HTERT RPE-1 (cell line): ENCODE data around the gene HYAL2.
"Not testable (repeated sequence)": the region's sequence is repeated elsewhere in the genome, so short reads cannot be mapped to it uniquely, and the experiment has no call there.

Experiments
- in situ Hi-C: fragments of 300-500 bp; cut with MboI; formaldehyde crosslinking; loops from 4 replicates; pipeline ENCODE4 v1.14.3; 2020; ENCODE audit warnings: low sequenced_read_pairs

The HYAL2 gene

DNA sequence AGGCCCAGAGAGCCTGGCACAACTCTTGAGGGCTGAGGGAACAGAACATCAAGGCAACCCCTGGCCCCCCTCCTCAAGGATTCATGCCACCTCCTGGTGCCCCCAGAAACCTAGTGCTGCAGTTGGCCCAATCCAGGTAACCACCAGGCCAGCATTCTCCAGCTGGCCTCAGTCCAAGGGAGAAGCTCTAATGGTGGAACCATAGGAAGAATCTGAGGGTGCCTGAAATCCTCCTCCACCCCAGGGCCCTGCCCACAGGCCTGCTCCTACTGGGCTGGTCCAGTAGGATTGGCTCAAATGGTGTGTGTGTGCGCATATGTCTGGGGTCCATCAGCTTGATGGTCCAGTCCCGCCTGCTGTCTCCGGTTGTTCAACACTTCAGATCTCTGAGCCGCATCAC is 7.7 kb downstream of the HYAL2 start:
- in situ Hi-C loops: no loop called here

DNA sequence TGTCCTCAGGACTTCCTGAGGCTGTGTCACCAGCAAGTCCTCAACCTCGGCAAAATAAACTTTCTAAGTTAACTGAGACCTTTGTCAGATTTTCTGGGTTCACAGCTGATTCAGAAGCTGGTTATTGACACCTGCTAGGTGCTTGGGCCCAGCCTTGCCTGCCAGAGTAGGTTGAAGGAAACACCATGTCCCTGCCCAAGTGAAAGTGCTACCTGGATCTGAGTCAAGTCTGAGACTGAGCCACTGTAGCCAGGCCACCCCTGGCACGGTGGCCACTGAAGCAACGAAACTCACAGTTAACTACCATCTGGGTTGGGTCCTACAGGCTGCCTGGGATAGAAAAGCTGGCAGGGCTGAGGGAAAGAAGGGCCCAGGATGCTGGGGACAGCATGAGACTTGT is 8.2 kb downstream of the HYAL2 start:
- in situ Hi-C loops: no loop called here

DNA sequence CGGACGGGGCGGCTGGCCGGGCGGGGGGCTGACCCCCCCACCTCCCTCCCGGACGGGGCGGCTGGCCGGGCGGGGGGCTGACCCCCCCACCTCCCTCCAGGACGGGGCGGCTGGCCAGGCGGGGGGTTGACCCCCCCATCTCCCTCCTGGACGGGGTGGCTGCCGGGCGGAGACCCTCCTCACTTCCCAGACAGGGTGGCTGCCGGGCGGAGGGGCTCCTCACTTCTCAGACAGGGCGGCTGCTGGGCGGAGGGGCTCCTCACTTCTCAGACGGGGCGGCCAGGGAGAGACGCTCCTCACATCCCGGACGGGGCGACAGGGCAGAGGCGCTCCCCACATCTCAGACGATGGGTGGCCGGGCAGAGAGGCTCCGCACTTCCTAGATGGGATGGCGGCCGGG is 10.5 kb downstream of the HYAL2 start:
- in situ Hi-C loops: not testable (repeated sequence)

DNA sequence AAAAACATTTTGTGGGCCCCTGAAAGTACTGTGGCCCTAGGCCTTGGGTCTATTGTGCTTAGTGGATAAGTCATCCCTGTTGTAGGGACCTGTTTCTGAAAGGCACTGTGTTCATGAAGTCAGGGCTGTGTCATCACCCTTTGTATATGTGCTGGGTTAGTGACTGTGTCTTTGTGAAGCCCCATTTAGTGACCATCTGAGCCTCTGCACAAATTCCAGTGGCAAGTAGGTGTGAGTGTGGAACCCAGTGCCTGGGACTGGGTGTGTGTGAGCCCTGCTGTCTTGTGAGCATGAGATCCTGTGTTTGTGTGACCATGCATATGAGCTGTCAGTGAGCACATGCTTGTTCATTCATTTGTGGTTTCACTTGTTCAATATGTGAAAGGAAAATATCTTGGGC is 17.9 kb downstream of the HYAL2 start:
- in situ Hi-C loops: no loop called here

DNA sequence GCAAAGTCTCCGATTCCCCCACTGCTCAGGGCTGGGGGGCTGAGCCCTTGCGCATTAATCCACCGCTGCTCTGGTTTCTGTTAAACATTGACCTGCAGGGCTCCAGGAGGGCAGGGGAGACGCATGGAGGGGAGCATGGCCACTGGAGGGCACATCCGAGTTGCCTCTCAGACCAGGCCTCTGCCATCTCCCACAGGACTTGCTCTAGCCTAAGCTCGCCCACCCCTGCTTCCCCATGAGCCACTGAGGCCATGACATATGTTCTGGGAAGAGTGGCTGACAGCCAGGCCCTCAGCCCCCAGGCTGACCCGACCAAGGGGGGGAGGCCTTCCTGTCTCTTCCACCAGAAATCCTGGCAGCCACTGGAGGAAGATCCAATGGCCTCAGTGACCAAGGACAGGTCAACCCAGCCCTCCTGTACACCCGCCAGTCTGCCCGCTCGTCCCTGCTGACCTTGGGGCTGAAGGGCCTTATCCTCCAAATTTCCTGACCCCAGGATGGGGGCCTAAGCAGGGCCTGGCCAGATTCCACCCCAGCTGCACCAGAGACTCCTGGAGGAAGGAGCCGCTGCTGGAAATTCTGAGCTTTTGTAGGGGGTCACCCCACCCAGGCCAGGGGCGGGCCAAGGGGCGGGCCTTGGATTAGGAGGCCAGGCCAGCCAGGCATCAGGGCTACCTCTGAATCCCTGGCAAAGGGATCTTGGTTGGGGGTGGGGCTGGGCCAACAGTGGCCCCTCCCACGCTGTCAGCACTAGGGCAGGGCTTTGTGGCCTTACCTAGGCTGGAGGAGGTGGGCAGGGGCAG is 19.3 kb downstream of the HYAL2 start, which contains the start of gene HYAL1:
Gene HYAL1, minus strand, starts transcription at position 562 of the 803 bp plus-strand sequence. CDS start 618 bp downstream, outside the sequence.
- in situ Hi-C loops: no loop called here

DNA sequence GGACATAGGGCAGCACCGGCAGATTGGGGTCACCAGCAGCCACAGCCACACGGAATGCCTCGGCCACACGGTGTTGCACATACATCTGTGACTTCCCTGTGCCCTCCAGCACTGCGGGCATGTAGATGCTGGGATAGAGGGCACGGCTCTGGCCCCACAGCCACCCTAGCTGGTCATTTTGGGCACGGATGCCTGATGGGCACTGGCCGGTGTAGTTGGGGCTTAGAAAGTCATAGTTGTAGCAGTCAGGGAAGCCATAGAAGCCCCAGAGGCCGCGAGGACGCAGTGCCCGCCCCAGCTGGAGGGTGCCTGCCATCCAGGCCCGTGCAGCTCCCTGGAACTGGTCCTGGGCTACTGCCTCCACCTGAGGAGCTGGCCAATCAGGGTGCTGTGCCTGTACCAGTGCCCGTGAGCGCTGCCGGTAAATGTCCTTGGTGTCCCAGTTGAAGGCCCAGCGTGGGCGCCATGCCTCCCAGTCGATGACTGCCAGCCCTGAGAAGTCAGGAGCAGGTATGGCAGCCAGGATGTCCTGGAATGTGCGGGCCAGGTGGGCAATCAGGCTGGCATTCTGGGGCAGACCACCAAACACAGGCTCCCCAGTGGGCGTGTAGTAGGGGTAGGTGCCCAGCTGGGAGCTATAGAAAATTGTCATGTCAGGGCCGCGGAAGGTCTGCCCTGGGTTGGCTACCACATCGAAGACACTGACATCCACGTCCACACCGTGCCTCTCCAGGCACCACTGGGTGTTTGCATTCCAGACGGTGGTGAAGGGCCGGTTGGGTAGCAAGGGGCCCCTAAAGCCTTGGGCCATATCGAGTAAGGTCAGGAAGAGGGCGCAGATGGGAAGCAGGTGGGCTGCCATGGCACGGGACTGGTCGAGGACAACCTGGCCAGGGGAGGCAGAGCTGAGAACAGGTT is 20.2 kb downstream of the HYAL2 start:
- in situ Hi-C loops: no loop called here

DNA sequence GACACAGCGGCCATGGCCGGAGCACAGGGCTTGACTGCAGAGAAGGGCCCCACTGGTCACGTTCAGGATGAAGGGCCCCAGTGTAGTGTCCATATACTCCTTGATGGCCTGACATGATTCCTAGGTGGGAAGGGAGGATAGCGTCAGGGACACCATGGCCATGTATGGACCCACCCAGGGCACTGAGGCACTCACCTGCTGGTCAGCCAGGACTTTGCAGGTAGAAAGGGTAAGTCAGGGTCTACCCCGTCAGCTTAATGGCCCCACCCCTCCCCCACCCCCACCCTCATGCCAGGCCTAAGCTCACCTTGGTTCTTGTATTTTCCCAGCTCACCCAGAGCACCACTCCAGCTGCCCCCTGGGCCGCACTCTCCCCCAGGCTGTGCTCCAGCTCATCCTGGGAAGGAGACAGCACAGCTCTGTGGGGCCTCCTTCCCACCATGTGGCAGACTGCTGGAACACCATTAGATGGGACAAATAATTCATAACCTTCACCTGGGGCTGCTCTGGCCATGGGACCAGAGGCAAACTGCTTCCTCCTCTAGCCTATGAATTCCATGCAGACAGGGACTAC is 21.8 kb downstream of the HYAL2 start:
- in situ Hi-C loops: no loop called here

DNA sequence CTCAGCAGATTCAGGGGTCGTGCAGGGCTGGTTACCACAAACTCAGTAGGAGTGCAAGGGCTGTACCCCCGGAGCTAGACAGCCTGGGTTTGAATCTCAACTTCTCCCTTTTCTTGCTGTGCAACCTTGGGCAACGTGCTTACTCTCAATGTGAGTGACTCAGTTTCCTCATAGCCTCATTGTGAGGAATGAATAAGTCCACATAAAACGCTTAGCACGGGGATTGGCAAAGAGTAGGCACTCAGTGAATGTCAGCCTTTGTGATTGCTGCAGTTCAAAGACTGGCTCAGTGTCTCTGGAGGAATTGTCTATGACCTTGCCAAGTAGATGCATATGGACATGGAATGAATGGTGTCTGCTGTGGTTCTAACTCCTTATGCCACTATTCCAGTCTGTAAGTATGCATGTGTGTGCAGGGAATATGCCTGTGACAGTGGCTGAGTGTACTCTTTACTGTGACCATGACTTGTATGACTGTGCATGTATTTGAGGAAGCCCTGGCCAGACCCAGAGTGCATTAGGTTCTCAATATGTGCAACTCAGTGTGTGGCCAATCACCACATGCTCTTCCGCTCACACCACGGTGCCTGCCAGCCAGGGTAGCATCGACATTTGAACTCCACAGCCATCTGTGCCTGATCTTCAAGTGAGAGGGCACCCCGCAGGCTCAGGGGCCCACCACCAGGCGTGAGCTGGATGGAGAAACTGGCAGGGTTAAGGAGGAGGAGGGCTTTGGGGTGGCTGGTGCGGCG is 22.4 kb downstream of the HYAL2 start:
- in situ Hi-C loops: no loop called here

DNA sequence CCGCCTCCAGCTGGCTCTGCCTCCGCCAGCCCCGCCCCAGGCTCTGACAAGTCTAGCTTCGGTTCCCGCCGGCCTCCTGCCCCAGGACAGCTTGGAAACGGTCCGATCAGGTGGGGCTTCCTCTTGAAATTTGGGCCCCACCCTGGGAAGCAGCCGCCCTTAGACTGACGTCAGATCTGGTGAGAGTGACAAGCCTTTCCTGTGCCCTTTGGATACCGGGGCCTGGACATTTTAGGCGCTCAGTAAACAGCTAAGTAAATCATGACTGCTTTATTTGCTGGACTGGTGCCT is 23.0 kb downstream of the HYAL2 start:
- in situ Hi-C loops: no loop called here

DNA sequence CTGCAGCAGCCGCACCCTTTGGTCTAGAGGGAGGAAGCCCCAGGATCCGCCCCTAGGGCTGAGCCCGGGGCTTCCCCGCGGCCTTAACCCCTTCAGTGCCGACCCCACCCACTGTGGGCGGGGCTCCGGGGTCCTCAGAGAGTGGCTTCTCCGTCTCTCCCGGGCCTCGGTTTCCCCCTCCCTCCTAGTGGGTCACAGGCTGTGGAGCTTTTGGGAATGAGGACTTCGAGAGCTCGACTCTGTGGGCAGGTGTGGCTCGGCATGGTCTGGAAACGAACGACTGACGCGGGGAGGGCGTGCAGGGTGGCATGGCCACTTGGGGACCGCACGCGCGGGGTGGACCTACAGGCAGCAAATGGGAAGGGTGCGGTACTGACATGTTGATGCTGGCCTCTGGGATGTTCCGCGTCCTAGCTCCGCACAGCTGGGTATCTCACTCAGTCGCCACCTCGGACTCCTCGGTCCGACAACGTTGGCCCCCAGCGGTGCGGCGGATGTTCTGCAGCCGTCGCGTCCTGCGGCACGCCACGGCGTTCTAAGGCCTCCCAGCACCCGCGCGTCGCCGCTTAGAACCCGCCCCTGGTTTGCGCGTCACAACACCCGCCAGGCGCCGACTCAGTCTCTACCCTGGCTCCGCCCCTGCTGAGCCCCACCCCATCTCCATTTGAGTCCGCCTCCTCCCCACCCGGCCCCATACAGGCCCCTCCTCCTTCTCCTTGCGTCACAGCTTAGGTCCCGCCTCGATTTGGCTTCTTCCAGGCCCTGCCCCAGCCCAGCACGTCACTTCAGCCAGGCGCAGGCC is 23.5 kb downstream of the HYAL2 start, which contains the start of the genes HYAL3 and NAA80:
Gene HYAL3, minus strand, starts transcription at position 570 of the 802 bp plus-strand sequence. CDS start 3,803 bp downstream, outside the sequence.
Gene NAA80, minus strand, starts transcription at position 570 of the 802 bp plus-strand sequence. CDS start 1,942 bp downstream, outside the sequence.
- in situ Hi-C loops: no loop called here

DNA sequence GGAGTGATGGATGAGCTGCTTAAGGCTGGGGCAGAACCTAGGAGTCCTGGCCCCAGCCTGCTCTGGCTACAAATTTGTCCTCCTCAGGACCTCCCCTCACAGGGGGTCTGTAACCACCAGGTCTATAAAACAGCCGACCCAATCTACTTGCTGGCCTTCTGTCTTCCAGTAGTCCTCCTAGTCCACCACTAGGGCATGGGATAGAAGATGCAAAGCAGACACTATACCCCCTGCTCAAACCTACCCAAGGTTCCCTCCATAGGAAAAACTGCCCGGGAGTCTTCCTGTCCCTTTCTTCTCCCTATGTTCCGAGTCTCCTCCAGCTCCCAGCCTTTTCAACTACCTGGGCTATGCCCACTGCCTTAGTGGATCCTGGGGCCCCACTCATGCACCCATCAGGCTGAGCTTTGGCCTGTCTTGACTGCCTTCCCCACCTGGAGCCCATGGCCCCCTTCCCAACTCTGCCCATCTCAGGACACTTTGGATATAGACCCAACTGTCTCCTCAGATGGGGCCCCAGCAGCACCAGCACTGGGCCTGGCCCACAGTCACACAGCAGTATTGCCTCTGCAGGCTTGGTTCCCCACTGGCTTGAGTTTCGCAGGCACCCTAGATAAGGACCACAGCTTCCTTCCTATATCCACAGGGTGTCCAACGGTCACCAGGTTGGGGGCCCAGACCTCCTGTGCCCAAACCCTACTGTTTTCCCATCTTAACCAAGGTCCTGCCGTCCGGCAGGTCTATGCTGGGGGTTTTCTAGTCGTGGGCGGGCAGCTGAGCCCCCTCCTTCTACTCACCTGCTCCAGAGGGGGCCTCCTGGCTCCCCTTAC is 24.4 kb downstream of the HYAL2 start:
- in situ Hi-C loops: no loop called here

DNA sequence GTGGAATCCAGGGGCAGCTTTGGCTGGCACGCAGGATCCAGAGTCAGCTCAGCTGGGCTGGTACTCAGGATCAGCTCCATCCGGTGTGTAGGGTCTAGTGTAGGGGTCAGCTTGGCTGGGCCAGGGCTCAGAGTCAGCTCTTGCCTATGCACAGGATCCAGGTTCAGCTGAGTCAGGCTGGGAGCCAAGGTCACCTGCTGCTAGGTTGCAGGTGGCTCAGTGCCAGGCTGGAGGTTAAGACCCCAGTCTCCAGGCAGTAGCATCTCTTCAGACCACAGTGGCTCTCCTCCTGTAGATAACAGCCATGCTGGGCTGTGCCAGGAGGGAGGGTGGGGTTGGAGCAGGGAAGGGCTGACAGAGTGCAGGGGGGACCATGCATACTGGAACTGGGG is 25.2 kb downstream of the HYAL2 start:
- in situ Hi-C loops: no loop called here

DNA sequence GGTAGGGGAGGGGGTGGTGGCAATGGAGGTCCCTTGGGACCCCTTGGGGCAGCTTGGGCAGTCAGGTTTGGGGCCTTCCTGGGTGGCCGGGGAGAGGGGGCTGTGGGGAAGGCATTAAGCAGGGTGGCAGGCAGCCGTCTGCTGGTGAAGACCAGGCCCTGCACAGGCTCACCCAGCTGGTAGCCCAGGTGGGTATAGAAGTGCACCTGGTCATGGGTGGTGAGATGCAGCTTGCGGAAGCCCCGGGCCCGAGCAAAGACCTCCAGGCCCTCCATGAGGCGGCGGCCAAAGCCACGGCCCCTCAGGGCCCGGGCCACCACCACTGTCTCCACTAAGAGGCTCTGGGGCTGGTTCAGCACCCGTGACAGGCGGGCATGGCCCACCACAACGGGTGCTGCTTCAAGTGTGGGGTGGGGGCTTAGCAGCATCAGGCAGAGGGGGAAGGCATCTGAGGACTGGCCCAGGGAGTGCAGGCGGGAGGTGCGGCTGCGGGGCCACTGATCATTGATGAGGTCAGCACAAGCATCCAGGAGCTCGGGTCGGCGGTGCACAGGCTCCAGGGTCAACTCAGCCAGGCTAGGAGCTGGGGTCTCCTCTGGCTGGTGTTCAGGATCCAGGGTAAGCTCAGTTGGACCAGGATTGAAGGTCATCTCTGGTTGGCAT is 25.7 kb downstream of the HYAL2 start:
- in situ Hi-C loops: no loop called here

DNA sequence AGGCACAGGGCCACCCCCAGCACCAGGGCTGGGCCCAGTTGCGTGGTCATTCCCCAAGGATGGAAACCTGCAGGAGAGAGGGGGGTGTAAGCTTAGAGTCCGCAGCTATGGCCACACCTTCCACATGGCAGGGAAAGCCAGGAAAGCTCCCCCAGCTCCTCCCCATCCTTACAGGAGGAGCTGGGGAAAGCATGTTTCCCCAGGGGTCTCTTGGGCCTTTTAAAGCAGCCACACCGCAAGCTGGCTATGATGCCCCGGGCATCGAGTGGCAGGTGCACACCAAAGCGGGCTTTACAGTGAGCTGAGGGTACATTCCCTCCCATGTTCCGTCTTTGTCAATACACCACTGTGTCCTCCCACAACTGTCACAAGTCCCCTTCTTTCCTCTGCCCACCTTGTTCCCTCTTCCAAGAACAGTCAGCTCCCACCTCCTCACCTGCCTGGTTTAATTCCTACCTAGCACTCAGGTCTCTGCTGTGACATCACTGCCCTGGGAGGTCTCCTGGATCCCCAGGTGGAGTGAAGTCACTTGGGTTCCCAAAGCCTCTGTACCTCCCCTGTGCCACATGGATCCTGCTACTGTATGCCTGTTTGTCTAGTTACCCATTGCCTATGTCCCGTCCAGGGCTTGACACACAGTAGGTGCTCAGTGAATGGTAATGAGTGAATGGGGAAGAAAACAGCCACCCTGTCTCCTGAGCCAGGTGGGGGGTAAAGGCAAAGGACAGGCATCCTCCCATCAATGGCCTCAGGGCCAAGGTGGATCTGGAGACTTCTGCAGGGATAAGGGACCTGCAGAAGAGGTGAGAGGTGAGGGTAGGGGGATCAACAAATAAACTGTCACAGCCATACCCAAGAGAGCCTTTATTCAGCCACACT is 26.8 kb downstream of the HYAL2 start:
- in situ Hi-C loops: no loop called here

DNA sequence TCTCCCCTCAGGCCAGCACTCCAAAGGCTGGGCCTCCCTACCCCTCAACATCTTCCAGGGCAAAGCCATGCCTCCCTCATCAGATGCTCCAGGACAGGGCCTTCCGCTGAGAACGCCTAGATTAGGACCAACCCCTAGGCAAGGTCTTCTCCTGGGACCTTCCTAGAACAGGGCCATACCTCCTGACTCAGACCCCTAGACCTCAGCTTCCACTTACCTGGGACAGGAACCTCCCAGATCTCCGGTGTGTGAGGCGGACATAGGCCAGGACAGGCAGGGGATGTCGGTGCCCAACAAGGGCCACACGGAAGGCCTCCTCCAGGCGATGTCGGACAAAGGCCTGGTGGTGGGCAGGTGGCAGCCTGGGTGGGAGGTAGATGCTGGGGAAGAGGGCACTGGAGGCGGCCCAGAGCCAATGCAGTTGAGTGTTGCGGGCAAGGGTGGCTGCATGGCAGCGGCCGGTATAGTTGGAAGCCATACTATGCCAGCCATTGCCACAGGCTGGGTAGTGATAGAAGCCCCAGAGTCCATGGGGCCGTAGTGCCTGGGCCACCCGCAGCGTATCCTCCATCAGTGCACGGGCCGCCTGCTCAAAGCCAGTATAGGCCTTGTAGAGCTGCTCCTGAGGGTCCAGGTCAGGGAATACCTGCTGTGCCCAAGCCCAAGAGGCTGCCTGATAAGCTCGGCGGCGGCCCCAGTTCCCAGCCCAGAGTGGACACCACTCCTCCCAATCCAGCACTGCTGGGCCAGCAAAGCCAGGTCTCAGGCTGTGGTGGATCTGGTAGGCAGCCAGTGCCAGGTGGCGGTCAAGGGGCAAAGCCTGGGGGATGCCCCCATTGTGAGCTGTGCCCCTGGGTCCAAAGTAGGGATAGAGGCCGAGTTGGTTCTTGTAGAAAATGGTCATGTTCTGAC is 27.8 kb downstream of the HYAL2 start:
- in situ Hi-C loops: no loop called here

DNA sequence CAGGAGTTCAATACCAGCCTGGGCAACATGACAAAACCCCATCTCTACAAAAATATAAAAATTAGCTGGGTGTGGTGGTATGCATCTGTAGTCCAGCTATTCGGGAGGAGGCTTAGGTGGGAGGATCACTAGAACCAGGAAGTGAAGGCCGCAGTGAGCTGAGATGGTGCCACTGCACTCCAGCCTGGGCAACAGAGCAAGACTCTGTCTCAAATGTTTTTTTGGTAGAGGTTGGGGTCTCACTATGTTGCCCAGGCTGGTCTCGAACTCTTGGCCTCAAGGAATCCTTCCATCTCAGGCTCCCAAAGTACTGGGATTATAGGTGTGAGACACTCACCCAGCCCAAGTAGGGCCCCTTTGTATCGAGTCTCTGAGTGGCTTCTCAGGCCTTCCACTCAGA is 28.5 kb downstream of the HYAL2 start:
- in situ Hi-C loops: no loop called here
